WERI-Rb-1 (cell line): ENCODE data around the gene POGLUT2.

ENCODE experiments used
- DNase-seq: peaks from one replicate; pipeline ENCODE4 v3.0.0-alpha.2; 2020
- H3K27ac ChIP-seq: fragments of 250-450 bp; sonication (Bioruptor Pico); 2 replicates; pipeline ENCODE4 v1.5.1; 2020; ENCODE audit warnings: mild to moderate bottlenecking, moderate library complexity
- H3K27me3 ChIP-seq: fragments of 250-450 bp; sonication (Bioruptor Pico); 2 replicates; pipeline ENCODE4 v1.5.1; 2021; ENCODE audit warnings: mild to moderate bottlenecking, low read depth, moderate library complexity; ENCODE audit not compliant: insufficient read depth, severe bottlenecking
- H3K36me3 ChIP-seq: fragments of 250-450 bp; sonication (Bioruptor Pico); 2 replicates; pipeline ENCODE4 v1.5.1; 2020; ENCODE audit warnings: mild to moderate bottlenecking, moderate library complexity
- H3K4me3 ChIP-seq: 2 replicates; pipeline ENCODE4 v1.5.1; 2011; ENCODE audit warnings: low read depth, mild to moderate bottlenecking, control low read depth, low read length
- H3K9me3 ChIP-seq: fragments of 250-450 bp; sonication (Bioruptor Pico); 2 replicates; pipeline ENCODE4 v1.5.1; 2021; ENCODE audit warnings: mild to moderate bottlenecking, moderate library complexity; ENCODE audit not compliant: severe bottlenecking
- TF ChIP-seq, protein P1 (sequence below): IDR thresholded peaks from 2 replicates; pipeline ENCODE4 v1.5.1; 2011; ENCODE audit warnings: low read depth, mild to moderate bottlenecking, control low read depth, inconsistent platforms, low read length

Gene POGLUT2

DNA sequence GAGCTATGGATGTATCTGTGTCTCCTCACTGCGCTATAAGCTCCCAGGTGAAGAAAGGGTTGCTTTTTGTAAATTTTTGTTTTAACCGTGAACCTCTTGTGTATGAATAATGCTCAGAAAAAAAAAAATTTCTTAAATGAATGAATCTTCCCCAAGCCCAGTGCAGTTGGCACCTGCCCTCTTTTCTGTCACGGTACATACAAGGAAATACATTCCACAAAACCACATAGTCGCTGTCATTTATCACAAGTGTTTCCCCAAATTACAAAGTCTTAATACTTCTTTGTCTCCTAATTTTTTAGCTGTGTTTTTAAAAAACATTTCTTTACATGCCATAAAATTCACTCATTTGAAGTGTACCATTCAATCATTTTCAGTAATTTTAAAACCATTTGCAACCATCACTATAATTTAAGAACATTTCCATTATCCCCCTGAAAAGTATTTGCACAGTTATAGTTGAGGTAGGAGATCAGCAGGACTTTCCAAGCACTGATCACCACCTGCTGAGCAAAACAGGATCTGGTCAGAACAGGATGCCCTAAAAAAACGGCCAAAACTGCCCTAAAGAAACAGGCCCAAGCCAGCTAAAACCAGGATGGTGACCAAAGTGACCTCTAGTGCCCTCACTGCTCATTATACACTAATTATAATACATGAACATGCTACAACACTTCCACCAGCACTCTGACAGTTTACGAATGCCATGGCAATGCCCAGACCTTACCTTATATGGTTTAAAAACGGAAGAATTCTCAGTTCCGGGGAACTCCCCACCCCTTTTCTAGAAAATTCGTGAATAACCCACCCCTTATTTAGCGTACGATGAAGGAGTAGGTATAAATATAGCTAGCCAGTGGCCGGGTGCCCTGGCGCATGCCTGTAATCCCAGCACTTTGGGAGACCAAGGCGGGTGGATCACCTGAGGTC is 23.9 kb downstream of the POGLUT2 start:
- H3K36me3 ChIP-seq = peaks cover 3% of the 10 kb centered on the region
- peaks cover 7% of the 10 kb centered on the region for H3K9me3 ChIP-seq
- no peak for DNase-seq
- H3K27ac ChIP-seq = no peak overlapping the region
- TF ChIP-seq, protein P1, sequence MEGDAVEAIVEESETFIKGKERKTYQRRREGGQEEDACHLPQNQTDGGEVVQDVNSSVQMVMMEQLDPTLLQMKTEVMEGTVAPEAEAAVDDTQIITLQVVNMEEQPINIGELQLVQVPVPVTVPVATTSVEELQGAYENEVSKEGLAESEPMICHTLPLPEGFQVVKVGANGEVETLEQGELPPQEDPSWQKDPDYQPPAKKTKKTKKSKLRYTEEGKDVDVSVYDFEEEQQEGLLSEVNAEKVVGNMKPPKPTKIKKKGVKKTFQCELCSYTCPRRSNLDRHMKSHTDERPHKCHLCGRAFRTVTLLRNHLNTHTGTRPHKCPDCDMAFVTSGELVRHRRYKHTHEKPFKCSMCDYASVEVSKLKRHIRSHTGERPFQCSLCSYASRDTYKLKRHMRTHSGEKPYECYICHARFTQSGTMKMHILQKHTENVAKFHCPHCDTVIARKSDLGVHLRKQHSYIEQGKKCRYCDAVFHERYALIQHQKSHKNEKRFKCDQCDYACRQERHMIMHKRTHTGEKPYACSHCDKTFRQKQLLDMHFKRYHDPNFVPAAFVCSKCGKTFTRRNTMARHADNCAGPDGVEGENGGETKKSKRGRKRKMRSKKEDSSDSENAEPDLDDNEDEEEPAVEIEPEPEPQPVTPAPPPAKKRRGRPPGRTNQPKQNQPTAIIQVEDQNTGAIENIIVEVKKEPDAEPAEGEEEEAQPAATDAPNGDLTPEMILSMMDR = no peak
- no peaks in the 10 kb centered on the region for H3K27me3 ChIP-seq
- no peak overlapping the region for H3K4me3 ChIP-seq

DNA sequence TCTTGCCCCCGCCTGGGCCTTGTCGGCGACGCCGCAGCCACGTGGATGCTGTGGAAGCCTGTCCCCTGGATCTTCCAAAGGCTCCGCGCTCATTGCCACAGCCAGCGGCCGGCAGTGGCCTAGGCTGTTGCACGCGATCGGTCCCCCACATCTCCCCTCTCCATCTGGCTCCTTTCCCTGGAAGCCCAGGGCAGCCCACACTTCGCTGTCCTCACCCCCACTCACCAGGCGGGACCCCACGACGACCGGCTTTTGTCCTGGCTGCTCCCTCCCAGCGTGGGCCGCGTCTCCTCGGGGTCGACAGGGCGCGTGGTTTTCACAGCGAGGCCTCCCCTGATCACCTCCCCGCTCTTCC is 24.6 kb downstream of the POGLUT2 start:
- TF ChIP-seq, protein P1 = no peak
- H3K36me3 ChIP-seq = peaks cover 3% of the 10 kb centered on the region
- H3K4me3 ChIP-seq = no peak overlapping the region
- no peak for DNase-seq
- H3K27me3 ChIP-seq = no peaks in the 10 kb centered on the region
- H3K27ac ChIP-seq = no peak overlapping the region
- peaks cover 7% of the 10 kb centered on the region for H3K9me3 ChIP-seq

DNA sequence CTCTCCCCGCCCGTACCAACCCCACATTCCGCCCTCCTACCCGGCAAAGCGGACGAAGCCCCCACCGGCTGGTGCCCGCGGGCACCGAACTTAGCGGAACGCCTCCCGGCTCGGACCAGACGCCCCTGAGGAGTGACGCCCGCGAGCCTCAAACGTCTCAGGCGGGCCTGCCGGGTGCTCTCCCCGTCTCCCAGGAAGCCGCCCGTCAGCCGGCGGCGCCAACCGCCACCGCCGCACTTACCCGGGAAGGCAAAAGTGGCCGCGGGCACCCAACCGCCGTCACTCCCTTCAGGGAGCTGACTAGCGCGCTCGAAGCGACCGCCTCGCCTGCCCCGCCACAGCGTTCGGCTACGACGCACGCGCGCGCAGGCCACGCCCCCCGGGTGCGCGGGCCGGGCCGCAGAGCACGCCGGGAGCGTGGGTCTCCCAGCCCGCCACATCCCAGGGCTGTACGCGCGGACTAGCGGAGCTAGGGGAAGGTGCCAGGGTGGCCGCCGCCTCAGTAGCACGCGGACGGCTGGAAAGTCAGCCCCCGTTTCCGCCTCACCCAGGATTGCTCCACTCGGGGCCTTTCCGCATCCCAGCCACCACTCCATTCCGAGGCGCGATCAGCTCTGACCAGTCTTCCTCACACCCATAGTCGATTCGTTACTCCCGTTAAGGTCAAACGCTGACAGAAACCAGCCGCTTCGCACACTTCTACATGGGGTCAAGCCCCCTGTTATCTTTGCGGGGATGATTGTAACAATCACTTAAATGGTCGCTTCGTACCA is 25.1 kb downstream of the POGLUT2 start, which contains the start of gene TEX30:
Gene TEX30 (minus strand): TSS at position 346 of the 773 bp plus-strand sequence. CDS start 3,760 bp downstream, outside the sequence.
- TF ChIP-seq, protein P1 = no peak
- H3K27ac ChIP-seq = no peak within 1 kb of the TSS
- peaks cover 3% of the 10 kb centered on the region for H3K36me3 ChIP-seq
- no peak within 1 kb of the TSS for H3K4me3 ChIP-seq
- H3K27me3 ChIP-seq = no peaks in the 10 kb centered on the region
- peaks cover 7% of the 10 kb centered on the region for H3K9me3 ChIP-seq
- no peak for DNase-seq

DNA sequence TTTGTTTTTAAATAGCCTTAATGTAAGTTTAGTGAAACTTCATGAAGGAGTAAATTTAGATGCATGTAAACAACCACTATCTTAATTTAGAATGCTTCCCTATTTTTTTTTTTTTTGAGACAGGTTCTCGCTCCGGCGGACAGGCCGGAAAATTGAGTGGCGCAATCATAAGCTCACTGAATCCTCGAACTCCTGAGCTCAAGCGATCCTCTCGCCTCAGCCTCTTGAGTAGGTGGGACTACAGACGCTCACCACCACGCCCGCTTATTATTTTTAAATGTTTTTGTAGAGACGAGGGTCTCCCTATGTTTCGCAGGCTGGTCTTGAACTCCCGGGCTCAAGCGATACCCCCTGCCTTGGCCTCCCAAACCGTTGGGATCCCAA is 26.7 kb downstream of the POGLUT2 start:
- DNase-seq = no peak

DNA sequence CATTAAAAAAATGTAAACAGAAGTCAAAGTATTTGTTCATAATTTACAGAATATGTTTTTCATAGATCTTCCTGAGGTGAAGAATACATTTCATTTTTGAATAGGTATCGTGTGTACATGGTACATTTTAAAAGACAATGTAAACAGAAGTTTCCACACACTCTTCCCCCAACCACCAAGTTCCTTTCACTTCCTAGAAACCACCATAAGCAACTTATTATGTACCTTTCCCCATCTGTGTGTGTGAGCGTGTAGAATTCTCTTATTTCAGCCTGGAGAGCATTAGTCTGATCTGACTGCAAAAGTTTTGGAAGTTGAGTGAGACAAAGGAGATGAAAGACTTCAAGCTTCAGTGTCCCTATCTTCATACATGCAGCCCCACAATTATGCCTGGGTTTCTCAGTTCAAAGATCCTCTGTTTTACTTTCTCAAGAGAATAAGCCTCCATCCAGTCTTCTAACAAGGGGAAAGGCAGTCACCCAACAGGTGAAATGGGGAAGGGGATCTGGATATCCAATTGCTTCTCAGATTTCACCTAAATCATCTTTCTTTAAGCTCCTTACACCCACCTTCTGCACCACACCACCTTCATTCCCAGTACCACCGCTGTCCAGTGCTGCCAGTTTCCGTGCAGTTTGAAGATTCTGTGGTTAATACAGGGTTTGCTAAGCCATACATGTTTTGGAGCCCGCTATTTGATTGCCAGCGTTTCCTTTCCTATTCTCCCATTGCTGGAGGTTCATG is 27.3 kb downstream of the POGLUT2 start:
- no peak for DNase-seq
- Histone ChIP-seq H3K27ac (no peak overlapping the region), H3K4me3 (no peak overlapping the region), H3K36me3 (peaks cover 7% of the 10 kb centered on the region), H3K27me3 (no peaks in the 10 kb centered on the region), H3K9me3 (peaks cover 3% of the 10 kb centered on the region)
- TF ChIP-seq, protein P1 = no peak

More for the DNA sequence above, 26.7 kb downstream of the POGLUT2 start:
- TF ChIP-seq, protein P1 = no peak
- H3K27me3 ChIP-seq = no peaks in the 10 kb centered on the region
- H3K27ac ChIP-seq = no peak overlapping the region
- no peak overlapping the region for H3K4me3 ChIP-seq
- H3K36me3 ChIP-seq = peaks cover 5% of the 10 kb centered on the region
- peaks cover 3% of the 10 kb centered on the region for H3K9me3 ChIP-seq
